ENCODE results near the gene SPOUT1.
A peak's percentile ranks its signal among the peaks of the same experiment; 100 is the strongest.

SPOUT1 gene

GRCh38 chr9:128836509-128837145 is 7.0 kb upstream of the SPOUT1 start:
- no peak for DNase-seq (ENCODE audit: low spot score)

- DNase-seq (ENCODE audit: low spot score), result no peak
Observed at GRCh38 chr9:128835246-128836210, 5.9 kb upstream of the SPOUT1 start.

GRCh38 chr9:128833696-128834095 is 4.1 kb upstream of the SPOUT1 start:
- DNase-seq (ENCODE audit: low spot score), result no peak

- DNase-seq (ENCODE audit: low spot score), result no peak
Observed at GRCh38 chr9:128828719-128829452, 708 bp downstream of the SPOUT1 start.

GRCh38 chr9:128828267-128828666 is 1.3 kb downstream of the SPOUT1 start:
- DNase-seq (ENCODE audit: low spot score), result no peak

- no peak for DNase-seq (ENCODE audit: low spot score)
Observed at GRCh38 chr9:128825923-128826700, 3.5 kb downstream of the SPOUT1 start.

GRCh38 chr9:128824911-128825310 is 4.7 kb downstream of the SPOUT1 start:
- DNase-seq (ENCODE audit: low spot score), result no peak

- DNase-seq (ENCODE audit: low spot score), result no peak
Observed at GRCh38 chr9:128823903-128824406, 5.6 kb downstream of the SPOUT1 start.

- no peak for DNase-seq (ENCODE audit: low spot score)
Observed at GRCh38 chr9:128823362-128823902, 6.2 kb downstream of the SPOUT1 start.

GRCh38 chr9:128822407-128823042 is 7.1 kb downstream of the SPOUT1 start:
- no peak for DNase-seq (ENCODE audit: low spot score)

GRCh38 chr9:128821584-128822406 is 7.8 kb downstream of the SPOUT1 start:
- no peak for DNase-seq (ENCODE audit: low spot score)

GRCh38 chr9:128820665-128821583 is 8.7 kb downstream of the SPOUT1 start:
- DNase-seq (ENCODE audit: low spot score), result no peak

- DNase-seq (ENCODE audit: low spot score), result no peak
Observed at GRCh38 chr9:128819716-128820664, 9.6 kb downstream of the SPOUT1 start.

- peak; percentile 35 for DNase-seq (ENCODE audit: low spot score)
Observed at GRCh38 chr9:128818839-128819715, 10.5 kb downstream of the SPOUT1 start.

- peak; percentile 96 for DNase-seq (ENCODE audit: low spot score)
Observed at GRCh38 chr9:128818099-128818838, 11.3 kb downstream of the SPOUT1 start, which contains the start of gene ENDOG. Gene ENDOG (plus strand): TSS chr9:128818500. CDS start chr9:128818685, 185 bp downstream.

GRCh38 chr9:128810873-128811272 is 18.7 kb downstream of the SPOUT1 start:
- DNase-seq (ENCODE audit: low spot score), result no peak
